ENCODE measurements around the gene FAAP20.

FAAP20 gene

DNA sequence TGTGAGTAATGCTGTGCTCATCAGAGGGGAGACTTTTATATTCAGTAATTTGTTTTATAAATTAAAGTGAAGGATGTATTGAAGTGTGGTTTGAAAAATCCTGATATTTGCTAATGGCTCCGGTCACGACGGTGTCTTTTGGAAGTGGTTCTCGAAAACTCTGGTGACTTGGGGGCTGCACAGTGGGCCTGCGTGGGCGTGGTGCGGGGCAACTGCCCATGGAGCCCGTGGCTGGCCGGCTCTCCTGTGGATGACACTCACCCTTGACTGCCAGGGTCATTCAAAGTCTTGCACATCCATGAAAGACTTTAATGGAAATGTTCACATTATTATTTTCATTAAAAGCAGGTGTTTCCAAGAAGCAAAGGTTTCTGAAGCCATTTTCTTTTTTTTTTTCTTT is 7.7 kb downstream of the FAAP20 start:
- H3K4me1 ChIP-seq (ENCODE audit: insufficient read depth, low read length) = no peaks in the 10 kb centered on the region; the same call in 1 of the 2 replicates
- no peak overlapping the region for H3K9ac ChIP-seq (ENCODE audit: low read depth, low read length)
- H3K36me3 ChIP-seq (ENCODE audit: insufficient read depth, low read length) = no peaks in the 10 kb centered on the region; the same call in 1 of the 2 replicates
- H3K9me3 ChIP-seq (ENCODE audit: control insufficient read depth, insufficient read depth, low read length) = no peaks in the 10 kb centered on the region

DNA sequence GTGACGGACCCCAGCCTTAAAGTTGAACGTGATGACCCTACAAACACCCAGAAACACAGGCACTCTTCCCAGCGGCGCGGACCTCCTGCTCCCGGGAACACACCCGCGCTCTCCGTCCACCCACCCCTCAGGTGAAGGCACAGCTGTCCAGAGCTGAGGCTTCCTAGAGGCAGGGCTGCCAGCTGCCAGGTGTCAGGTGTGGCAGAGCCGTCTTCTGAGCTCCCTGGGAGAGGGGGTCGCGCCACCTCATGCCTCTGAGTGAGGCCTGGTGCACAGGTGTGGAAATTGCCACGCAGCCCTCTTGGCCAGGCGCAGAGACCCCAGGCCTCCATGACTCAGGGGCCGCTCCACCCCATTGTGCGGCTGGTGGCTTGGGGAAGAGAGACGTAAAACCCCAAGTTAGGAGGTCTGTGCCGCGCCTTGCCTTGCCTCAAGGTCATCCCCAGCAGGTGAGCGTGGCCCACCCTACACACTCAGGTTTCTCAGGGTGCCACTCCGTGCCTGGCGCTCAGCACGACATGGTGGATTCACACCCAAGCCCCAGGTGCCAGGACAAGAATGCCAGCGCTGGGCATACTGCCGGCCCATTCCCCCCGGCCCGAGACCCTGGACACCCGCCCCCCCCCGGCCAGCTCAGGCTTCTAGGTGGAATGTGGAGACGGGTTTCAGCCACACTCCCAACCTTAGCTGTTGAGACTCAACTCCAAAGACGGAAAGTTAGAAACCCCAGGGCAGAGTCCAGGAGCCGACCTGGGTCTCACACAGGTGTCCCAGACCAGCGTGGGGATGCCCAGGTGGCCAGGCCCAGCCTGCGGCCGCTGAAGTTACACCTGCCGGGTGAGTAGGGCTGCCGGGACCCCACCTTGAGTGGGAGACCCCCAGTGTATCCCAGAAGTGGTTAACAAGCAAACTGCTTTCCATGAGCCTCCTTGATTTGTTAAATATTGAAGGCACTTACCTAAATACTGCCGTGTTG is 8.4 kb downstream of the FAAP20 start:
- H3K4me1 ChIP-seq (ENCODE audit: insufficient read depth, low read length) = no peaks in the 10 kb centered on the region; the same call in 1 of the 2 replicates
- H3K36me3 ChIP-seq (ENCODE audit: insufficient read depth, low read length) = no peaks in the 10 kb centered on the region; the same call in 1 of the 2 replicates
- no peak overlapping the region for H3K9ac ChIP-seq (ENCODE audit: low read depth, low read length)
- no peaks in the 10 kb centered on the region for H3K9me3 ChIP-seq (ENCODE audit: control insufficient read depth, insufficient read depth, low read length)

DNA sequence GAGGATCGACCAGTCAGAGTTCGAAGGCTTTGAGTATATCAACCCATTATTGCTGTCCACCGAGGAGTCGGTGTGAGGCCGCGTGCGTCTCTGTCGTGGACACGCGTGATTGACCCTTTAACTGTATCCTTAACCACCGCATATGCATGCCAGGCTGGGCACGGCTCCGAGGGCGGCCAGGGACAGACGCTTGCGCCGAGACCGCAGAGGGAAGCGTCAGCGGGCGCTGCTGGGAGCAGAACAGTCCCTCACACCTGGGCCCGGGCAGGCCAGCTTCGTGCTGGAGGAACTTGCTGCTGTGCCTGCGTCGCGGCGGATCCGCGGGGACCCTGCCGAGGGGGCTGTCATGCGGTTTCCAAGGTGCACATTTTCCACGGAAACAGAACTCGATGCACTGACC is 9.6 kb downstream of the FAAP20 start:
- Histone ChIP-seq H3K36me3 (ENCODE audit: insufficient read depth, low read length) (no peaks in the 10 kb centered on the region; the same call in 1 of the 2 replicates), H3K9me3 (ENCODE audit: control insufficient read depth, insufficient read depth, low read length) (no peaks in the 10 kb centered on the region), H3K4me1 (ENCODE audit: insufficient read depth, low read length) (no peaks in the 10 kb centered on the region; the same call in 1 of the 2 replicates), H3K9ac (ENCODE audit: low read depth, low read length) (no peak overlapping the region)

DNA sequence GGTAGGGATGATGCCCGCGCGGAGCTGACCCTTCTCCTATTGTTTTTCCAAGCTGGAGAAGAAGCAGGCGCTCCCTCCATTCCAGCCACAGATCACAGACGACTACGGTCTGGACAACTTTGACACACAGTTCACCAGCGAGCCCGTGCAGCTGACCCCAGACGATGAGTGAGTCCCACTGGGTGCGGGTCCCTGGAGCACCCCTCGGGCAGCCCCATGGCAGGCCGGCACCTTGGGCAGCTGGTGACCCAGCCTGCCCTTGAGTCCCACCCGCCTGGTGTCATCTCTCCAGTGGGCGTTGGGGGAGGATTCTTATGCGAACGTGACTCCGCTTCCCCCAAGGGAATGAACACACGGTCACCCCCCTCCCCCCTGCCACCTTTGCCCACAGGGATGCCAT is 10.0 kb downstream of the FAAP20 start:
- Histone ChIP-seq H3K9me3 (ENCODE audit: control insufficient read depth, insufficient read depth, low read length) (no peaks in the 10 kb centered on the region), H3K9ac (ENCODE audit: low read depth, low read length) (no peak overlapping the region), H3K36me3 (ENCODE audit: insufficient read depth, low read length) (no peaks in the 10 kb centered on the region; the same call in 1 of the 2 replicates), H3K4me1 (ENCODE audit: insufficient read depth, low read length) (no peaks in the 10 kb centered on the region)

DNA sequence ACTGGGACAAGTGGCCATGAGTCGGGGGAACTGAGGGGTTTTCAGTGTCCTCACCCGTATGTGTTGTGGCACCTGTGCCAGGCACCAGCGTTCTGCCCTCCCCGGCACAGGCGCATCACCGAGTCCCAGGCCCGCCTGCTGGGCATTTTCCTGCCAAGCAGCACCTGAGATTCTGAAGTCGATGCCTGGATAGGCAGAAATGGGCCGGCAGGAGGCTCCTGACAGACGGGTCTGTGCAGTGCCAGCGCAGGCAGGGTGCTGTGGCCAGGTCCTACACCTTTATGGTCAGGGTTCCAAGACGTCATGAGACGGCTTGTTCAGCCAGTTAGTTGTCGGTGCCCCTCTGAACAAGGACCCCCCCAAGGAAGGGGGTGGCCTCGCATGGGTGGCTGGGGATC is 10.6 kb downstream of the FAAP20 start:
- Histone ChIP-seq H3K36me3 (ENCODE audit: insufficient read depth, low read length) (no peaks in the 10 kb centered on the region; the same call in 1 of the 2 replicates), H3K9ac (ENCODE audit: low read depth, low read length) (no peak overlapping the region), H3K9me3 (ENCODE audit: control insufficient read depth, insufficient read depth, low read length) (no peaks in the 10 kb centered on the region), H3K4me1 (ENCODE audit: insufficient read depth, low read length) (no peaks in the 10 kb centered on the region)

DNA sequence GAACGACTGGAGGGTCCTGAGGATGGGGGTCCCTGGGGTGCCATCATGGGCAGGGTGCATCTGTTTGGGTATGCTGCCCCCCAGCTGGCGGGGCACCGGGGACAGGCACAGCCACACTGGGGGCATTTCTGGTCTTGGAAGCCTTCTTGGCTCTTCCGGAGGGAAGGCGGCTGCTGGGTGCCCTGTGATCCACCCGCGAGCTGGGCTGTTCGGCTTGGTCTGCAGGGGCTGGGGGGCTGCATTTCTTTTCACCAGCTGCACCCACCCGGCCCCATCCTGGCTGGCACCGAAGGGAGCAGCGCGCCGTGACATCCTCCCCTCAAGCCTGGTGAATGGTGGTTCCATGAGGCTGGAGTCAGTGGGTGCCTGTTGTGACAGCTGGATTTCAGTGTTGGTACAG is 12.2 kb downstream of the FAAP20 start:
- Histone ChIP-seq H3K36me3 (ENCODE audit: insufficient read depth, low read length) (no peaks in the 10 kb centered on the region; the same call in 1 of the 2 replicates), H3K9ac (ENCODE audit: low read depth, low read length) (no peak overlapping the region), H3K9me3 (ENCODE audit: control insufficient read depth, insufficient read depth, low read length) (no peaks in the 10 kb centered on the region), H3K4me1 (ENCODE audit: insufficient read depth, low read length) (no peaks in the 10 kb centered on the region)

DNA sequence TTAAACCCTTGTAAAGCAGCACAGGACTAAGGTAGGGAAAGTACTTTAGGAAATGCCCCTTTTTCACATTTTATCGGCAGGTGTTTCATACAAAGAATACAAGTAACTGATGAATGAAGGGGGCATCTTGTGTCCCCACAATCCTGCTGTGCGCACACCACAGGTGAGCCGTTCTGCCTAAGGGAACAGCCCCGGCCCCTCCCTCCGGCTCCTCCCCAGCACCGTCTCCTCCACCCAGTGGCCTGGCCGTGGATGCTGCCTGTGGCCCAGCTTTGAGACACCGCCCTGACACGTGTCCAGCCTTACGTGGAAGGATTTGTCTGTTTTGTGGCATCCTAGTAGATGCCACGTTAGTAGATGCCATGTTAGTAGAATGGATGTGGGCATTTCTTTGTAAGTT is 12.8 kb downstream of the FAAP20 start:
- no peaks in the 10 kb centered on the region for H3K9me3 ChIP-seq (ENCODE audit: control insufficient read depth, insufficient read depth, low read length)
- no peaks in the 10 kb centered on the region for H3K4me1 ChIP-seq (ENCODE audit: insufficient read depth, low read length)
- no peak overlapping the region for H3K9ac ChIP-seq (ENCODE audit: low read depth, low read length)
- H3K36me3 ChIP-seq (ENCODE audit: insufficient read depth, low read length) = no peaks in the 10 kb centered on the region; the same call in 1 of the 2 replicates

DNA sequence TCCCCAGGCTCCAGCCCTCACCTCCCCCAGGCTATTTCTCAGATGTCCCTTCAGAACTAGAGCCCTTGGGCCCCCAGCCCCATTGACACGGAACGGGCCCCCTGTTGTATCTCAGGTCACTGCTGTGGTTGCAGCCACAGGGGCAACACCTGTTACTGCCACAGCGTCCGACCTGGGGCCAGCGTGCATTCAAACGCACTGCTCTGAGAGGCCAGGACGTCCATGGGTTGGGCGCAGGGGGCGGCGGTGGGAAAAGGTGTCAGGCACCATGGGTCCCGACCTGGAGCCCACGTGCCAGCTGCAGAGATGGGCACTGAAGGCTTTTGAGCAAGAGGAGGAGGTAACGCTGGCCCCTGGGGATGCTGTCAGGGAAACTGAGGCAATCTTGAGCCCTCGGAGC is 13.3 kb downstream of the FAAP20 start:
- no peaks in the 10 kb centered on the region for H3K4me1 ChIP-seq (ENCODE audit: insufficient read depth, low read length)
- H3K9me3 ChIP-seq (ENCODE audit: control insufficient read depth, insufficient read depth, low read length) = no peaks in the 10 kb centered on the region
- H3K36me3 ChIP-seq (ENCODE audit: insufficient read depth, low read length) = no peaks in the 10 kb centered on the region
- no peak overlapping the region for H3K9ac ChIP-seq (ENCODE audit: low read depth, low read length)

DNA sequence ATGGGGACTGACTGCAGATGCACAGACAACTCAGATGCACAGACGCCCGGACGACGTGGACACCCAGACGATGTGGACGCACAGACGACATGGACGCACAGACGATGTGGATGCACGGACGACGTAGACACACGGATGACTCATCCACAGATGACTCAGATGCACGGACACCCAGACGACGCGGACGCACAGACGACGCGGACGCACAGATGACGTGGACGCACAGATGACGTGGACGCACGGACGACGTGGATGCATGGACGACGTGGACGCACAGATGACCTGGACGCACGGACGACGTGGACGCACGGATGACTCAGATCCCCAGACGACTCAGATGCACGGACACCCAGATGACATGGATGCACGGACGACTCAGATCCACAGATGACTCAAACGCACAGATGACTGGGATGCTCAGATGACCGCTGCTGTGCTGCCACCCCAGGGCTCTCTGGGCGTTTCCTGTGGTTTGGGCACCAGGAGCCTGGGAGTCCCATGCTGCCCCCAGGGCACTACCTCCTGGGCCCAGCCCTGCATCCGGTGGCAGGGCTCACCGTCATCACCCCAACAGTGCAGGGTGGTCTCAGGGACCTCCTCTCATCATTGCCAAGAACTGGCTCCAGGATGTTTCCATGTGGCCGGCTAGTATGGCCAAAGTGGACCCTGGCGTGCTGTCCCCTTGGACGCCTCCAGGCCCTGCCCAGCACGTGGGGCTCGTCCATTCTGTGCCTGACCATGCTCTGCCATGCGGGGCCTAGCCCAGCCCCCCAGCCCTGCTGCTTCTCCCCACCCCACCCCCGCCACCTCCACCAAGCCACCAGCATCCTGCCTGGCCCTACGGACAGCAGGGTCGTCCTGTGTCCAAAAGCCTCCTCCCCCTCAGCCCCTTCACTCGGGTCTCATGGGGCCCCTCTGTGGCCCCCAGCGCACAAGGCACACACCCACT is 14.0 kb downstream of the FAAP20 start:
- H3K9ac ChIP-seq (ENCODE audit: low read depth, low read length) = no peak overlapping the region
- H3K36me3 ChIP-seq (ENCODE audit: insufficient read depth, low read length) = no peaks in the 10 kb centered on the region
- no peaks in the 10 kb centered on the region for H3K4me1 ChIP-seq (ENCODE audit: insufficient read depth, low read length)
- no peaks in the 10 kb centered on the region for H3K9me3 ChIP-seq (ENCODE audit: control insufficient read depth, insufficient read depth, low read length)

DNA sequence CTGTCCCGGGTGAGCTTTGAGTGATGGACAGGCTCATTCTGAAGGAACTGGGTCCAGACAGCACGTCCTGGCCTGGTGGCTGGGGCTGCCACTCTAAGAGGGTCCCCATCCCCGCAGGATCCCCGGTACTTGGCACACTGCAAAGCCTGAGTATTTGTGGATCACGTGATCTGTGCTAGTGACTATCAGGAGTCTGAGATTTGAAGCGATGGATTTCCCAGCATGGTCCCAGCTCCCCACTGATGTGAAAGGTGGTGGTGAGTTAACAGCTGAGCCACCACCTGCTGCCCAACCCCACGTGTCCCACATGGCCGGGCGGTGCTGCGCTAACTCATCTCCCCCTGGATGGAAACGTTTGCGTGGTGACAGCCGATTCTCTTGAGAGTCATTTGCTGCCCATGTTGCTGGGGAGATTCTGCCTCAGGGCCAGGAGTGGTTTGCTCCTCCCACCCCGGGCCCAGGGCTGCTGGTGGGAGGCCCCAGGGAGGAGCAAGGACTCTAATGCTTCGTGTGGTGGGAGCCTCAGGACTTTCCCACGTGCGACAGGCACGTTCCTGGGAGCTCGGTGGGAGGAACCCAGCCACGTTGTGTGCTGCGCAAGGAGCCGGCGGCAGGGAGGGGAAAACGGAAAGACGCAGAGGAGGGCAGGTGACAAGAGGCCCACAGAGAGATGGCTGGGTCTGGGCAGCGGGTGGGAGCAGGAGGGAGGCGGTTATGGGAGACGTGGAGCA is 15.1 kb downstream of the FAAP20 start:
- Histone ChIP-seq H3K9me3 (ENCODE audit: control insufficient read depth, insufficient read depth, low read length) (no peaks in the 10 kb centered on the region), H3K36me3 (ENCODE audit: insufficient read depth, low read length) (no peaks in the 10 kb centered on the region), H3K9ac (ENCODE audit: low read depth, low read length) (no peak overlapping the region), H3K4me1 (ENCODE audit: insufficient read depth, low read length) (no peaks in the 10 kb centered on the region; the same call in 1 of the 2 replicates)

DNA sequence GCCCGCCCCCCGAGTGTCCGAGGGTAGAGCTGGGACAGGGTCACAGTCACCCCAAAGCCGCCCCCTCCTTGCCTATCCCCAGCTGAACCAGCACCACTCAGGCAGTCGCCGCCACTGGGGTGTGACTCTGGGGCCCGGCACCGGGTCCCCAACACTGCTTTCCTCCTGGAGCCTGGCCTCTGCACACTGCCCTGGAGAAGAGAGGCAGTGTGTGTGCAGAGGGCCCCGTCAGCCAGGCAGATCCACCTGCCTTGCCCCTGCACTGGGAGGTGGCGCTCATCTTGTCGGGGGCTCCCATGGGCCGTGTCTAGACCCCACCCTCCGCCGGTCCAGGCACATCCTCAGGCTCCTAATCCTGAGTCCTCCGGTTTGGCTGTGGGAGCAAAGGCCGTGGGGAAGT is 15.7 kb downstream of the FAAP20 start:
- no peaks in the 10 kb centered on the region for H3K9me3 ChIP-seq (ENCODE audit: control insufficient read depth, insufficient read depth, low read length)
- no peak overlapping the region for H3K9ac ChIP-seq (ENCODE audit: low read depth, low read length)
- H3K4me1 ChIP-seq (ENCODE audit: insufficient read depth, low read length) = no peaks in the 10 kb centered on the region; the same call in 1 of the 2 replicates
- H3K36me3 ChIP-seq (ENCODE audit: insufficient read depth, low read length) = no peaks in the 10 kb centered on the region

DNA sequence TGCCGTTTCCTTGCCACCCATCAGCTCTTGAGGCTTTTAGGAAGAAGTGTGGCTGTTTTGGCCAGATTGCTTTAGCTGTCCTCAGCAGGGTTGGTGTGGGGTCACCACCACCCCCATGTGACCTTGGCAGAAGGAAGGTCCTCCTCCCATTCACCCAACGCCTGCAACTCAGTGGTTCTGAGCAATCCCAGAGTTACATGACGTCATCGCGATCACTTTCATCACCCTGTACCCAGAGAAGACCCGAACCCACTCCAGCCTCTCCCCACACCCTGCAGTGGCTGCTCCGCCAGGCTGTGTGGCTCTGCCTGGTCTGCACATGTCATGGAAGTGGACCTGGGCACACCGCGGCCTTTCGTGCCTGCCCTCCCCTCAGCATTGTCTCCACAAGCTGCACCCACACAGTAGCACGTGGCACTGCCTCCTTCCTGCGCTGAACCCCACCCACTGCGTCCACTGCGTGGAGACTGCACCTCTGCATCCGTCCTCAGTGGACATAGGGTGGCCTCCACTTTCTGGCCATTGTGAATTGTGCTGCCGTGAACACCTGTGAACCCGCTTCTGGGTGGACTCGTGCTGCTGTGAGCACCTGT is 16.5 kb downstream of the FAAP20 start:
- Histone ChIP-seq H3K4me1 (ENCODE audit: insufficient read depth, low read length) (no peaks in the 10 kb centered on the region; the same call in 1 of the 2 replicates), H3K36me3 (ENCODE audit: insufficient read depth, low read length) (no peaks in the 10 kb centered on the region), H3K9ac (ENCODE audit: low read depth, low read length) (no peak overlapping the region), H3K9me3 (ENCODE audit: control insufficient read depth, insufficient read depth, low read length) (no peaks in the 10 kb centered on the region)

DNA sequence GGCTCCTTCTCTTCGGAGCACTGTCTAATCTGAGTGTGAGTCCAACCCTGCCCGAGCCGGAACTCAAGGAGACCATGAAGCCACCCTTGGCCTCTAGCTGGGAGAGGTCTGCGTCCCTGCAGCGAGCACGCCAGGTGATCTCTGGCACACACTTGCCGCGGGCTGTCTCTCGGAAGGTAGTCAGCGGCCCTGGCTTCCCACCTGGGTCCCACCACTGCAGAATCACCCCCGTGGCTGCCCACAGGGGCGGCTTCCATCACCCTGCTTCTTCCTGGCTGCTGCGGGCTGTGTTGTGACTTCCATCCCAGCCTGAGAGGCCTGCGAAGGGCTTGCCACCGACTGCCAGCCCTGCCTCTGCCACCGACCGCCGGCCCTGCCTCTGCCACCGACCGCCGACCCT is 17.0 kb downstream of the FAAP20 start:
- H3K9me3 ChIP-seq (ENCODE audit: control insufficient read depth, insufficient read depth, low read length) = no peaks in the 10 kb centered on the region
- no peak overlapping the region for H3K9ac ChIP-seq (ENCODE audit: low read depth, low read length)
- no peaks in the 10 kb centered on the region; the same call in 1 of the 2 replicates for H3K4me1 ChIP-seq (ENCODE audit: insufficient read depth, low read length)
- no peaks in the 10 kb centered on the region; the same call in 1 of the 2 replicates for H3K36me3 ChIP-seq (ENCODE audit: insufficient read depth, low read length)

Measured in ES-I3 (cell line).